H1 (cell line): ENCODE measurements around the gene BCAS4. TPM values are rescaled to one million over a fixed set of nuclear protein-coding genes. Genes with fewer than 3 reads are reported as not detected.
"Not testable (repeated sequence)": the region's sequence is repeated elsewhere in the genome, so short reads cannot be mapped to it uniquely, and the experiment has no call there.

Experiments
- CTCF ChIA-PET: fragments of 300-600 bp; sonication (Branson Sonifier 250); formaldehyde crosslinking; loops from one replicate; lab custom pipeline; 2021; ENCODE audit not compliant: partially characterized antibody; lab: Charles Lee
- POLR2A ChIA-PET: fragments of 300-600 bp; sonication (Branson Sonifier 250); formaldehyde crosslinking; loops from one replicate; lab custom pipeline; 2021; ENCODE audit warnings: inconsistent platforms; ENCODE audit not compliant: partially characterized antibody; lab: Charles Lee
- DNase-seq, 2 experiments: peaks; one replicate each; pipeline versions ENCODE4 v3.0.0 to v3.0.0-alpha.2; 2010 to 2022; ENCODE audit warnings: low spot score in 2 of 2, low read depth in 1 of 2, mixed read lengths in 1 of 2
- FAIRE-seq: peaks from 2 replicates; lab custom pipeline; 2011; peaks lifted over from hg19 to GRCh38; lab: Jason Lieb, UNC
- H2AFZ ChIP-seq: 2 replicates; pipeline ENCODE4 v1.8.1; 2012; ENCODE audit warnings: low read length, inconsistent platforms
- H2AK5ac ChIP-seq: 2 replicates; pipeline ENCODE4 v1.6.1; 2013; ENCODE audit warnings: low read depth, low read length
- H2BK120ac ChIP-seq: replicated peaks from 2 replicates; pipeline ENCODE3; 2013; ENCODE audit warnings: low read depth, low read length, inconsistent platforms
- H2BK12ac ChIP-seq: 2 replicates; pipeline ENCODE4 v1.6.1; 2013; ENCODE audit warnings: low read depth, low read length
- H2BK15ac ChIP-seq: 2 replicates; pipeline ENCODE4 v1.6.1; 2013; ENCODE audit warnings: low read length
- H2BK20ac ChIP-seq: 2 replicates; pipeline ENCODE4 v1.6.1; 2013; ENCODE audit warnings: low read length
- H2BK5ac ChIP-seq: 2 replicates; pipeline ENCODE4 v1.6.1; 2013; ENCODE audit warnings: low read depth, low read length
- H3K14ac ChIP-seq: 2 replicates; pipeline ENCODE4 v1.6.1; 2013; ENCODE audit warnings: inconsistent platforms; ENCODE audit not compliant: insufficient read length
- H3K18ac ChIP-seq: 2 replicates; pipeline ENCODE4 v1.6.1; 2013; ENCODE audit warnings: low read length; ENCODE audit errors: extremely low read depth
- H3K23ac ChIP-seq: 2 replicates; pipeline ENCODE4 v1.6.1; 2013; ENCODE audit warnings: inconsistent platforms; ENCODE audit not compliant: insufficient read length
- H3K23me2 ChIP-seq: 2 replicates; pipeline ENCODE4 v1.6.1; 2013; ENCODE audit warnings: low read depth, low read length
- H3K27ac ChIP-seq: 2 replicates; pipeline ENCODE4 v1.6.1; 2011; ENCODE audit warnings: low read depth, low read length, inconsistent platforms
- H3K27me3 ChIP-seq, 4 experiments: replicated peaks in 1 of 4; 1 replicate in 1 of 4; 2 replicates in 3 of 4; pipeline versions ENCODE4 v1.6.1 to v1.8.1; 2011 to 2013; ENCODE audit warnings: low read length in 3 of 4, mild to moderate bottlenecking in 3 of 4, inconsistent platforms in 2 of 4, mixed read lengths in 2 of 4, moderate library complexity in 1 of 4; ENCODE audit not compliant: control insufficient read depth in 3 of 4, insufficient read depth in 3 of 4; ENCODE audit errors: extremely low read depth in 1 of 4
- H3K36me3 ChIP-seq, 4 experiments: 2 replicates each; pipeline versions ENCODE4 v1.6.1 to v1.8.1; 2011 to 2013; ENCODE audit warnings: mild to moderate bottlenecking in 4 of 4, low read length in 3 of 4, moderate library complexity in 2 of 4, control low read depth in 1 of 4, inconsistent platforms in 1 of 4; ENCODE audit not compliant: insufficient read depth in 4 of 4, control insufficient read depth in 2 of 4
- H3K4ac ChIP-seq: replicated peaks from 2 replicates; pipeline ENCODE3; 2013; ENCODE audit warnings: low read length, low read depth, mixed read lengths, inconsistent platforms; ENCODE audit not compliant: insufficient read length
- H3K4me1 ChIP-seq, 4 experiments: replicated peaks in 1 of 4; 1 replicate in 1 of 4; 2 replicates in 3 of 4; pipeline versions ENCODE4 v1.6.1 to v1.8.1; 2011 to 2013; ENCODE audit warnings: low read length in 3 of 4, inconsistent platforms in 2 of 4, mixed read lengths in 1 of 4; ENCODE audit not compliant: insufficient read depth in 4 of 4, control insufficient read depth in 3 of 4
- H3K4me2 ChIP-seq, 2 experiments: 2 replicates each; pipeline versions ENCODE4 v1.6.1 to v1.8.1; 2011 to 2013; ENCODE audit warnings: low read depth in 2 of 2, low read length in 2 of 2, control low read depth in 1 of 2, inconsistent platforms in 1 of 2, mild to moderate bottlenecking in 1 of 2; ENCODE audit not compliant: insufficient read depth in 1 of 2
- H3K4me3 ChIP-seq, 4 experiments: fragments of 200-600, 300-600 bp in 1 of 4; sonication (generic), shearing (Covaris generic), sonication (Bioruptor Twin) in 1 of 4; 2 replicates each; pipeline versions ENCODE4 v1.5.1 to v1.8.1; 2011 to 2016; ENCODE audit warnings: low read length in 4 of 4, low read depth in 3 of 4, control low read depth in 2 of 4, inconsistent platforms in 2 of 4, mild to moderate bottlenecking in 2 of 4, mixed read lengths in 1 of 4, moderate library complexity in 1 of 4; ENCODE audit not compliant: insufficient read depth in 2 of 4; ENCODE audit errors: extremely low read depth in 1 of 4
- H3K56ac ChIP-seq: replicated peaks from 2 replicates; pipeline ENCODE3; 2013; ENCODE audit warnings: low read depth, mild to moderate bottlenecking, mixed read lengths, low read length, inconsistent platforms; ENCODE audit not compliant: insufficient read length
- H3K79me1 ChIP-seq: 2 replicates; pipeline ENCODE4 v1.6.1; 2013; ENCODE audit warnings: low read depth, low read length, control low read depth
- H3K79me2 ChIP-seq, 2 experiments: 2 replicates each; pipeline versions ENCODE4 v1.6.1 to v1.8.1; 2012 to 2013; ENCODE audit warnings: low read length in 2 of 2, mild to moderate bottlenecking in 2 of 2, inconsistent platforms in 1 of 2; ENCODE audit not compliant: insufficient read depth in 2 of 2, control insufficient read depth in 1 of 2
- H3K9ac ChIP-seq, 4 experiments: replicated peaks in 1 of 4; 1 replicate in 1 of 4; 2 replicates in 3 of 4; pipeline versions ENCODE4 v1.6.1 to v1.8.1; 2011 to 2013; ENCODE audit warnings: low read depth in 3 of 4, low read length in 3 of 4, control low read depth in 2 of 4, mild to moderate bottlenecking in 2 of 4, moderate library complexity in 2 of 4, inconsistent platforms in 1 of 4; ENCODE audit errors: extremely low read depth in 1 of 4
- H3K9me3 ChIP-seq, 2 experiments: 2 replicates each; pipeline versions ENCODE4 v1.6.1 to v1.8.1; 2012 to 2013; ENCODE audit warnings: mild to moderate bottlenecking in 2 of 2, moderate library complexity in 2 of 2, control low read depth in 1 of 2, inconsistent platforms in 1 of 2, low read depth in 1 of 2, low read length in 1 of 2, mixed read lengths in 1 of 2; ENCODE audit not compliant: insufficient read depth in 2 of 2
- H4K20me1 ChIP-seq, 2 experiments: replicated peaks in 1 of 2; 2 replicates each; pipeline versions ENCODE3 to v1.8.1; 2011 to 2013; ENCODE audit warnings: inconsistent platforms in 2 of 2, low read length in 2 of 2, mild to moderate bottlenecking in 1 of 2; ENCODE audit not compliant: insufficient read depth in 2 of 2, control insufficient read depth in 1 of 2
- H4K5ac ChIP-seq: 2 replicates; pipeline ENCODE4 v1.6.1; 2013; ENCODE audit warnings: low read length, low read depth, mixed read lengths, inconsistent platforms; ENCODE audit not compliant: insufficient read length
- H4K8ac ChIP-seq: 2 replicates; pipeline ENCODE4 v1.8.0; 2013; ENCODE audit warnings: mild to moderate bottlenecking, moderate library complexity, low read length, inconsistent platforms; ENCODE audit not compliant: insufficient read depth; ENCODE audit errors: extremely low read depth
- H4K91ac ChIP-seq: replicated peaks from 2 replicates; pipeline ENCODE3; 2013; ENCODE audit warnings: low read length, mixed read lengths, inconsistent platforms; ENCODE audit not compliant: insufficient read length
- WGBS, 2 experiments: shearing (Covaris generic) in 1 of 2; methylation state at CpG; one replicate each; pipeline versions ENCODE4 v1.1.6 to v1.1.7; 2013 to 2015; ENCODE audit warnings: low lambda C conversion rate in 2 of 2, mixed read lengths in 2 of 2, inconsistent platforms in 1 of 2, low coverage in 1 of 2, missing lambda C conversion rate in 1 of 2; ENCODE audit not compliant: insufficient replicate concordance in 2 of 2, insufficient coverage in 1 of 2, insufficient read length in 1 of 2; ENCODE audit errors: extremely low coverage in 1 of 2, missing lambda C conversion rate in 1 of 2; 5-methylcytosine and 5-hydroxymethylcytosine counted together
- polyA plus RNA-seq, 7 experiments: library from polyadenylated mRNA; depleted of rRNA in 3 of 7; stranded (reverse) in 5 of 7; unstranded in 2 of 7; fragments of >200 nt in 5 of 7; fragments of 200-250 nt in 2 of 7; gene quantifications; 1 replicate in 5 of 7; 2 replicates in 1 of 7; 4 replicates in 1 of 7; pipeline versions ENCODE4 v1.2.1 to v1.2.3, GENCODE V29; 2011 to 2013; ENCODE audit warnings: missing spikeins in 2 of 7, mixed read lengths in 2 of 7
- total RNA-seq: library from RNA; stranded (reverse); fragmentation: NEBNext Ultra II Directional; extraction: Animal tissue kit (Norgen Biotek cat#: 25700); gene quantifications from 2 replicates; pipeline ENCODE4 v1.2.1, GENCODE V29; 2021

The BCAS4 gene
- total and polyA plus RNA-seq, 2 of the 8 experiments (the other 6 are each of a cell fraction or from before 2014, with no cell fraction given), result 21.2 to 23.6 TPM

DNA sequence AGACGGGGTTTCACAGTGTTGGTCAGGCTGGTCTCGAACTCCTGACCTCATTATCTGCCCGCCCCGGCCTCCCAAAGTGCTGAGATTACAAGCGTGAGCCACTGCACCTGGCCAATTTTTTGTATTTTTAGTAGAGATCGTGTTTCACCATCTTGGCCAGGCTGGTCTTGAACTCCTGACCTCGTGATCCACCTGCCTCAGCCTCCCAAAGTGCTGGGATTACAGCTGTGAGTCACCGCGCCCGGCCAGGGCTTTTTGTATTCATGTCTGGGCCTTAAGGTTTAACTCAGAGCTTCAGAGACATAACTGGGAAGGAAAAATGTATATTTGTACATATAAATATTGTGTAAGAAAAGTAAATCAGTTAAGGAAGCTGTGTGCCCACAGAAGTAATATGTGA, 29.6 kb upstream of the BCAS4 start:
- H3K27me3 ChIP-seq, H3K27ac ChIP-seq, FAIRE-seq, H3K18ac ChIP-seq, H2BK20ac ChIP-seq, H3K23me2 ChIP-seq, H4K8ac ChIP-seq, H3K36me3 ChIP-seq, H2BK120ac ChIP-seq, H3K4me2 ChIP-seq, H2BK5ac ChIP-seq, H4K5ac ChIP-seq, H4K91ac ChIP-seq, H2BK12ac ChIP-seq, DNase-seq, H3K9ac ChIP-seq, H2BK15ac ChIP-seq, H2AFZ ChIP-seq, H3K23ac ChIP-seq, H3K14ac ChIP-seq, H3K56ac ChIP-seq, H3K9me3 ChIP-seq, H3K4ac ChIP-seq, H3K79me1 ChIP-seq, H2AK5ac ChIP-seq, H3K79me2 ChIP-seq, H3K4me3 ChIP-seq, H4K20me1 ChIP-seq: not testable (repeated sequence)
- WGBS, 2 experiments, result 90% methylated on average over 10 of the region's 10 CpGs; no CpG with 5 or more reads in 1 of the 2 experiments
- peaks cover 3 to 12% (median 7%) of the 10 kb centered on the region in 4 experiments; a peak in 5 of 7 replicates for H3K4me1 ChIP-seq
- POLR2A ChIA-PET, result interaction anchor here (0.7 to 2.6 kb wide), 2 partner anchors 10 to 36 kb away, joined by 4 to 10 read pairs; no protein-coding TSS in a partner anchor
- CTCF ChIA-PET, result interaction anchor here (1.7 to 3.8 kb wide), 3 partner anchors 16 to 105 kb away, joined by 5 to 23 read pairs (median 8); no protein-coding TSS in a partner anchor
